Caco-2 (cell line): ENCODE measurements around the gene ADGRL3. TPM values are rescaled to one million over a fixed set of nuclear protein-coding genes. Genes with fewer than 3 reads are reported as not detected.

Experiments used
- BruUV-seq: library from RNA; stranded (reverse); fragments of 400-500 nt; replicated peaks from 2 replicates; lab custom pipeline; 2021; lab: Mats Ljungman, UMichigan
- CTCF ChIA-PET: fragments of 300-600 bp; sonication (Branson Sonifier 250); formaldehyde crosslinking; loops from one replicate; lab custom pipeline; 2022; ENCODE audit warnings: antibody characterized with exemption; lab: Charles Lee
- POLR2A ChIA-PET: fragments of 300-600 bp; sonication (Branson Sonifier 250); formaldehyde crosslinking; loops from one replicate; lab custom pipeline; 2022; ENCODE audit warnings: antibody characterized with exemption; lab: Charles Lee
- DNase-seq, 2 experiments: peaks; one replicate each; pipeline versions ENCODE4 v3.0.0 to v3.0.0-alpha.2; 2020 to 2022
- H3K27me3 ChIP-seq: replicated peaks from 2 replicates; pipeline ENCODE4 v1.6.0; 2011; ENCODE audit warnings: low read length; ENCODE audit not compliant: control insufficient read depth, insufficient read depth
- H3K36me3 ChIP-seq: 2 replicates; pipeline ENCODE4 v1.5.1; 2011; ENCODE audit warnings: low read length; ENCODE audit not compliant: control insufficient read depth, insufficient read depth
- H3K4me1 ChIP-seq: fragments of 250-450 bp; sonication (Bioruptor Pico); 2 replicates; pipeline ENCODE4 v1.5.1; 2020; ENCODE audit warnings: mild to moderate bottlenecking
- H3K4me3 ChIP-seq: 2 replicates; pipeline ENCODE4 v1.5.1; 2011; ENCODE audit warnings: low read depth, mild to moderate bottlenecking, control low read depth, low read length
- H3K9me3 ChIP-seq: fragments of 250-450 bp; sonication (Bioruptor Pico); 2 replicates; pipeline ENCODE4 v1.5.1; 2020; ENCODE audit warnings: mild to moderate bottlenecking, moderate library complexity
- H3K27ac Mint-ChIP-seq: one replicate; pipeline ENCODE4 v1.8.0; 2022; ENCODE audit warnings: mixed read lengths; ENCODE audit not compliant: unreplicated experiment
- H3K27me3 Mint-ChIP-seq: one replicate; pipeline ENCODE4 v1.8.0; 2022; ENCODE audit warnings: mixed read lengths; ENCODE audit not compliant: insufficient read depth, unreplicated experiment
- H3K36me3 Mint-ChIP-seq: one replicate; pipeline ENCODE4 v1.8.0; 2022; ENCODE audit warnings: mild to moderate bottlenecking, mixed read lengths; ENCODE audit not compliant: insufficient read depth, unreplicated experiment
- H3K4me1 Mint-ChIP-seq: one replicate; pipeline ENCODE4 v1.8.0; 2022; ENCODE audit warnings: low read depth, mixed read lengths; ENCODE audit not compliant: unreplicated experiment
- H3K4me3 Mint-ChIP-seq: one replicate; pipeline ENCODE4 v1.8.0; 2022; ENCODE audit warnings: mild to moderate bottlenecking, moderate library complexity, mixed read lengths; ENCODE audit not compliant: unreplicated experiment
- H3K9me3 Mint-ChIP-seq: one replicate; pipeline ENCODE4 v1.8.0; 2022; ENCODE audit warnings: mixed read lengths; ENCODE audit not compliant: unreplicated experiment
- CTCF ChIP-seq, 2 experiments: fragments of 200-600 bp in 1 of 2; IDR thresholded peaks; 1 replicate in 1 of 2; 2 replicates in 1 of 2; pipeline versions ENCODE4 v1.5.1 to v1.8.0; 2011 to 2022; ENCODE audit warnings: antibody characterized with exemption in 1 of 2, control low read depth in 1 of 2, inconsistent platforms in 1 of 2, low read depth in 1 of 2, low read length in 1 of 2, mild to moderate bottlenecking in 1 of 2, moderate library complexity in 1 of 2; ENCODE audit not compliant: insufficient read depth in 1 of 2, severe bottlenecking in 1 of 2, unreplicated experiment in 1 of 2
- intact Hi-C: fragments of 100-400 bp; cut with micrococcal nuclease; formaldehyde crosslinking; loops from one replicate; pipeline ENCODE4 v1.10.0; 2022; ENCODE audit not compliant: unreplicated experiment
- total RNA-seq: library from RNA; stranded (reverse); gene quantifications from 2 replicates; pipeline ENCODE4 v1.2.3, GENCODE V29; 2022

ADGRL3 gene
- total RNA-seq, 1 experiment from 2014 or later, result 1.5 TPM

DNA sequence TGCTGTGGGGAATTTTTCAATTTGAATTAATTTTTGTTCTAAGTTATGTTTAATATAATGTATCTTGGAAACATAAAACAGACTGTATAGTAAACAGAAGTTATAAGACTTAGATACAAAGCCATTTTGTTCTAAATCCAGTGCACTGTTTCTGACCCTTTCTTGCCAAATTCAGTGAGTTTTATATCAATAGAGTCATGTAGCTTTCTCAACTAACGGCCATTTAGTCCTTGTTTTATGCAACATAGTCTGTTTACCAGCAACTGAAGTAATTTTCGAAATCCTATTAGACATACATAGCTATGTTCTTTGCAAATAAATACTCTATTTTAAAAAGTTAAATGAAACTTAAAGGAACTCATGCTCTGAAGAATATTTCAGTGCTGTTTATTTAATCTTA is 242.8 kb downstream of the ADGRL3 start:
- Mint-ChIP-seq H3K4me3 (no peak overlapping the region), H3K4me1 (peaks cover 23% of the 10 kb centered on the region), H3K27ac (no peak overlapping the region), H3K9me3 (peaks cover 21% of the 10 kb centered on the region), H3K36me3 (no peaks in the 10 kb centered on the region), H3K27me3 (no peaks in the 10 kb centered on the region)
- no peak for DNase-seq
- no peak overlapping the region for H3K4me3 ChIP-seq
- no peak for TF ChIP-seq CTCF (IDR thresholded peaks at IDR 0.05; ENCODE audit: insufficient read depth in 1 of 2, low read depth in 1 of 2, low read length in 1 of 2, severe bottlenecking in 1 of 2, unreplicated experiment in 1 of 2)
- intact Hi-C loops, result loop anchor here (5.0 kb wide), 1 partner anchor 114 kb away; no protein-coding TSS in a partner anchor
- H3K9me3 ChIP-seq, result no peaks in the 10 kb centered on the region
- ChIA-PET POLR2A (no interaction called here), CTCF (no interaction called here)
- no peaks in the 10 kb centered on the region for H3K36me3 ChIP-seq
- no TSS peak for BruUV-seq
- H3K4me1 ChIP-seq, result peaks cover 29% of the 10 kb centered on the region
- no peaks in the 10 kb centered on the region for H3K27me3 ChIP-seq

- H3K36me3 ChIP-seq, result no peaks in the 10 kb centered on the region
- H3K4me1 Mint-ChIP-seq, result peaks cover 23% of the 10 kb centered on the region
- no peaks in the 10 kb centered on the region for H3K9me3 ChIP-seq
- DNase-seq, result no peak
- H3K4me3 Mint-ChIP-seq, result peak overlapping the region; percentile 22
- TF ChIP-seq CTCF (IDR thresholded peaks at IDR 0.05; ENCODE audit: insufficient read depth in 1 of 2, low read depth in 1 of 2, low read length in 1 of 2, severe bottlenecking in 1 of 2, unreplicated experiment in 1 of 2), result no peak
- ChIA-PET POLR2A (no interaction called here), CTCF (no interaction called here)
- no TSS peak for BruUV-seq
- H3K4me1 ChIP-seq, result peaks cover 29% of the 10 kb centered on the region
- intact Hi-C loops, result loop anchor here (5.0 kb wide), 1 partner anchor 113 kb away; no protein-coding TSS in a partner anchor
- no peaks in the 10 kb centered on the region for H3K36me3 Mint-ChIP-seq
- no peaks in the 10 kb centered on the region for H3K27me3 ChIP-seq
- no peaks in the 10 kb centered on the region for H3K27me3 Mint-ChIP-seq
- H3K9me3 Mint-ChIP-seq, result peaks cover 21% of the 10 kb centered on the region
- H3K4me3 ChIP-seq, result no peak overlapping the region
- H3K27ac Mint-ChIP-seq, result peak overlapping the region; percentile 83
Measured at GRCh38 chr4:61443813-61444510, 243.8 kb downstream of the ADGRL3 start.

GRCh38 chr4:61445374-61446063 is 245.4 kb downstream of the ADGRL3 start:
- peaks cover 23% of the 10 kb centered on the region for H3K4me1 Mint-ChIP-seq
- Histone ChIP-seq H3K4me3 (no peak overlapping the region), H3K27me3 (no peaks in the 10 kb centered on the region), H3K4me1 (peaks cover 29% of the 10 kb centered on the region), H3K36me3 (no peaks in the 10 kb centered on the region), H3K9me3 (no peaks in the 10 kb centered on the region)
- H3K27ac Mint-ChIP-seq, result peak overlapping the region; percentile 33
- DNase-seq, result no peak
- no peaks in the 10 kb centered on the region for H3K27me3 Mint-ChIP-seq
- no peaks in the 10 kb centered on the region for H3K36me3 Mint-ChIP-seq
- intact Hi-C loops, result no loop called here
- peaks cover 21% of the 10 kb centered on the region for H3K9me3 Mint-ChIP-seq
- ChIA-PET CTCF (no interaction called here), POLR2A (no interaction called here)
- no peak for TF ChIP-seq CTCF (IDR thresholded peaks at IDR 0.05; ENCODE audit: insufficient read depth in 1 of 2, low read depth in 1 of 2, low read length in 1 of 2, severe bottlenecking in 1 of 2, unreplicated experiment in 1 of 2)
- no peak overlapping the region for H3K4me3 Mint-ChIP-seq
- BruUV-seq, result no TSS peak
